Endodermal cell (in vitro differentiated cells): ENCODE data around the gene NKAIN4. TPM values are rescaled to one million over a fixed set of nuclear protein-coding genes. Genes with fewer than 3 reads are reported as not detected.

ENCODE experiments used
- DNase-seq: peaks from one replicate; pipeline ENCODE4 v3.0.0-alpha.2; 2017
- H3K27ac ChIP-seq: 2 replicates; pipeline ENCODE4 v1.5.1; 2013; ENCODE audit warnings: mild to moderate bottlenecking, low read depth, low read length, moderate library complexity
- H3K27me3 ChIP-seq: 2 replicates; pipeline ENCODE4 v1.6.1; 2013; ENCODE audit warnings: mild to moderate bottlenecking, low read length, moderate library complexity; ENCODE audit not compliant: insufficient read depth, control insufficient read depth, poor library complexity, severe bottlenecking
- H3K36me3 ChIP-seq: 2 replicates; pipeline ENCODE4 v1.7.0; 2013; ENCODE audit warnings: mild to moderate bottlenecking, low read length, moderate library complexity; ENCODE audit not compliant: control insufficient read depth, insufficient read depth
- H3K4me1 ChIP-seq: one replicate; pipeline ENCODE4 v1.7.0; 2013; ENCODE audit warnings: low read length; ENCODE audit not compliant: control insufficient read depth, insufficient read depth
- H3K4me3 ChIP-seq: 2 replicates; pipeline ENCODE4 v1.5.1; 2013; ENCODE audit warnings: mild to moderate bottlenecking, low read length, moderate library complexity
- H3K9ac ChIP-seq: 2 replicates; pipeline ENCODE4 v1.6.1; 2013; ENCODE audit warnings: mild to moderate bottlenecking, low read length, moderate library complexity; ENCODE audit not compliant: poor library complexity, severe bottlenecking; ENCODE audit errors: extremely low read depth
- H3K9me3 ChIP-seq: 2 replicates; pipeline ENCODE4 v1.6.1; 2013; ENCODE audit warnings: mild to moderate bottlenecking, low read length, moderate library complexity; ENCODE audit not compliant: control insufficient read depth
- H3K27ac Mint-ChIP-seq: 2 replicates; pipeline ENCODE4 v1.8.0; 2020; ENCODE audit warnings: mixed read lengths
- H3K27me3 Mint-ChIP-seq: 2 replicates; pipeline ENCODE4 v1.8.0; 2021; ENCODE audit warnings: mild to moderate bottlenecking, mixed read lengths; ENCODE audit not compliant: insufficient read depth
- H3K36me3 Mint-ChIP-seq: 2 replicates; pipeline ENCODE4 v1.8.0; 2020; ENCODE audit warnings: low read depth, mixed read lengths
- H3K4me1 Mint-ChIP-seq: 2 replicates; pipeline ENCODE4 v1.8.0; 2020; ENCODE audit warnings: mixed read lengths
- H3K4me3 Mint-ChIP-seq: 2 replicates; pipeline ENCODE4 v1.8.0; 2020; ENCODE audit warnings: mild to moderate bottlenecking, moderate library complexity, mixed read lengths
- H3K9me3 Mint-ChIP-seq: 2 replicates; pipeline ENCODE4 v1.8.0; 2020; ENCODE audit warnings: mild to moderate bottlenecking, mixed read lengths
- CTCF ChIP-seq: fragments of 200-600 bp; sonication (generic); conservative IDR thresholded peaks from 2 replicates; pipeline ENCODE4 v1.5.0; 2021; ENCODE audit warnings: antibody characterized with exemption, mild to moderate bottlenecking
- WGBS, 2 experiments: methylation state at CpG; one replicate each; pipeline versions ENCODE4 v1.1.5 to v1.1.7; 2013; ENCODE audit warnings: missing lambda C conversion rate in 2 of 2, mixed read lengths in 1 of 2; ENCODE audit not compliant: insufficient coverage in 1 of 2, insufficient read length in 1 of 2; 5-methylcytosine and 5-hydroxymethylcytosine counted together
- total RNA-seq, 2 donors: library from RNA; stranded (reverse); fragmentation: NEBNext Ultra II Directional in 1 of 2; extraction: Animal tissue kit (Norgen Biotek cat#: 25700) in 1 of 2; gene quantifications; 2 replicates in 1 of 2; 3 replicates in 1 of 2; pipeline ENCODE4 v1.2.1, GENCODE V29; 2021

Gene NKAIN4
- total RNA-seq, 2 donors from 2014 or later, result 0.24 to 1.7 TPM

DNA sequence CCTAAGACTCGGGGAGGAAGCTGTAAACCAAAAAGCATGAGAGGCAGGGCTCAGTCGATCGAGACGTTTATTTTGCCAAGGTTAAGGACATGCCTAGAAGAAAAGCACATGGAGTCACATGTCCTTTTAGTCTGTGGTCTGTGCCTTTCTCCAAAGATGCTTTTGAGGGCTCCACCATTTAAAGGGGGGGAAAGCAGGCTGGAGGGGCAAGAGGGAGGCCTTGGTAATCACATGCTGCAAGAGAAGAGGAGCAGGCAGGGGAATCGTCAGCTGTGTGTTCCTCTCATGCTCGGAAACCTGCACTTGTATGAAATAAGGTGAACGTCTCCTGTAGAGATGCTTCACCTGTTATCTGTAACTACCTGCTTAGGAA is 29.2 kb downstream of the NKAIN4 start:
- Mint-ChIP-seq H3K27ac (no peak overlapping the region), H3K9me3 (no peaks in the 10 kb centered on the region), H3K4me1 (peaks cover 3% of the 10 kb centered on the region), H3K27me3 (peaks cover 15% of the 10 kb centered on the region), H3K36me3 (no peaks in the 10 kb centered on the region), H3K4me3 (no peak overlapping the region)
- WGBS, 2 experiments, result 87 to 90% methylated on average over 7 of the region's 7 CpGs
- Histone ChIP-seq H3K4me1 (no peaks in the 10 kb centered on the region), H3K27me3 (peaks cover 8% of the 10 kb centered on the region), H3K4me3 (no peak overlapping the region), H3K27ac (no peak overlapping the region), H3K9me3 (no peaks in the 10 kb centered on the region), H3K36me3 (no peaks in the 10 kb centered on the region), H3K9ac (no peak overlapping the region)
- no peak for TF ChIP-seq CTCF
- no peak for DNase-seq

- WGBS, 2 experiments, result 71 to 73% methylated on average over 11 to 16 of the region's 16 CpGs
- Histone ChIP-seq H3K4me3 (no peak overlapping the region), H3K27ac (peak overlapping the region; percentile 11), H3K9me3 (no peaks in the 10 kb centered on the region), H3K4me1 (no peaks in the 10 kb centered on the region), H3K36me3 (no peaks in the 10 kb centered on the region), H3K27me3 (peaks cover 11% of the 10 kb centered on the region), H3K9ac (no peak overlapping the region)
- Mint-ChIP-seq H3K4me3 (no peak overlapping the region), H3K27ac (no peak overlapping the region), H3K9me3 (no peaks in the 10 kb centered on the region), H3K4me1 (peaks cover 2% of the 10 kb centered on the region), H3K27me3 (peaks cover 17% of the 10 kb centered on the region), H3K36me3 (no peaks in the 10 kb centered on the region)
- DNase-seq, result peak; percentile 71
- TF ChIP-seq CTCF, result peak; percentile 49
These were observed 29.7 kb downstream of the NKAIN4 start for GRCh38 chr20:63224412-63225081.

DNA sequence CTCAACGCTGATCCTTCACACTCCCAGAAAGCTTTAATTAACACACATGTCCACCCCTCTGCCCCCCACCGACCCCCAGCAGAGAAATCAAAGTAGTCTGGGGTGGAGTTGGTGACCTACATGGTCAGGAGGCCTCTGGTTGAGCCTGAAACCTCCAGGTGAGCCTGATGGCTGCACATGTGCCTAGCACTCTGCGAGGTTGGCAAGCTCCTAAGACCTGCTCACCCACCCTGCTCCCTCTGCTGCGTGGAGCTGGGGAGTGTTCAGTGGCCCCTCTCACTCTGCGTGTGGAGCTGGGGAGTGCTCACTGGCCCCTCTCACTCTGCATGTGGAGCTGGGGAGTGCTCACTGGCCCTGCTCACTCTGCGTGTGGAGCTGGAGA is 30.4 kb downstream of the NKAIN4 start:
- Mint-ChIP-seq H3K4me1 (no peaks in the 10 kb centered on the region), H3K27ac (no peak overlapping the region), H3K27me3 (peaks cover 18% of the 10 kb centered on the region), H3K36me3 (no peaks in the 10 kb centered on the region), H3K9me3 (no peaks in the 10 kb centered on the region), H3K4me3 (no peak overlapping the region)
- no peaks in the 10 kb centered on the region for H3K36me3 ChIP-seq
- WGBS, 2 experiments, result 76 to 81% methylated on average over 3 to 6 of the region's 6 CpGs
- DNase-seq, result no peak
- no peaks in the 10 kb centered on the region for H3K4me1 ChIP-seq
- peak overlapping the region; percentile 11 for H3K27ac ChIP-seq
- H3K27me3 ChIP-seq, result peaks cover 11% of the 10 kb centered on the region
- no peak overlapping the region for H3K4me3 ChIP-seq
- no peak overlapping the region for H3K9ac ChIP-seq
- H3K9me3 ChIP-seq, result no peaks in the 10 kb centered on the region
- no peak for TF ChIP-seq CTCF
